Fibroblast of villous mesenchyme (primary cell): ENCODE results near the gene NCKAP5. TPM values are rescaled to one million over a fixed set of nuclear protein-coding genes. Genes with fewer than 3 reads are reported as not detected.
A peak's percentile ranks its signal among the peaks of the same experiment; 100 is the strongest.

ENCODE experiments used
- DNase-seq: peaks from one replicate; pipeline ENCODE4 v3.0.0-alpha.2; 2010; ENCODE audit warnings: low read depth
- H3K4me3 ChIP-seq: 2 replicates; pipeline ENCODE4 v1.5.1; 2011; ENCODE audit warnings: low read depth, mild to moderate bottlenecking, low read length
- total RNA-seq: library from RNA; depleted of rRNA; stranded (reverse); fragments of >200 nt; gene quantifications from 2 replicates; pipeline ENCODE4 v1.2.3, GENCODE V29; 2012
- TF ChIP-seq, protein P1 (sequence below): IDR thresholded peaks from 2 replicates; pipeline ENCODE4 v1.5.1; 2012; ENCODE audit warnings: low read depth, mild to moderate bottlenecking, low read length; ENCODE audit not compliant: insufficient read depth

Gene NCKAP5
- total RNA-seq, 1 donor = 47.9 TPM

DNA sequence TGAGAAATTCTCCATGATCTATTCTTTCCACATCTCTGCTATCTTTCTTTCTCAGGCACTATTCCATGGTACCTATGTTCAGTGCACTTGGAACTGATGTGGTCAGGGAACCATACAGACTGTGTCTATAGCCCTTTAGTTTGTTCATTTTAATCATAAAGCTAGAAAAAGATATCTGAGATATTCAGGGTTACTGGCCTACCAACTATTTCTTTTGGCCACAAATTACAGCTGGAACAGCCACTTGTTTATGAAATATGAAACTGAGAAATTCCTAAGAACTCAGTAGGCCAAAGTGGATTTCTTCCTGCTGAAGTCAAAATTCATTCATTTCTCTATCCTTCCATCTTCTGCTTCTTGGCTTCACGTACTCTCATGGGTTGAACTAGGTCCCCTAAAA, 875.4 kb downstream of the NCKAP5 start:
- TF ChIP-seq, protein P1, sequence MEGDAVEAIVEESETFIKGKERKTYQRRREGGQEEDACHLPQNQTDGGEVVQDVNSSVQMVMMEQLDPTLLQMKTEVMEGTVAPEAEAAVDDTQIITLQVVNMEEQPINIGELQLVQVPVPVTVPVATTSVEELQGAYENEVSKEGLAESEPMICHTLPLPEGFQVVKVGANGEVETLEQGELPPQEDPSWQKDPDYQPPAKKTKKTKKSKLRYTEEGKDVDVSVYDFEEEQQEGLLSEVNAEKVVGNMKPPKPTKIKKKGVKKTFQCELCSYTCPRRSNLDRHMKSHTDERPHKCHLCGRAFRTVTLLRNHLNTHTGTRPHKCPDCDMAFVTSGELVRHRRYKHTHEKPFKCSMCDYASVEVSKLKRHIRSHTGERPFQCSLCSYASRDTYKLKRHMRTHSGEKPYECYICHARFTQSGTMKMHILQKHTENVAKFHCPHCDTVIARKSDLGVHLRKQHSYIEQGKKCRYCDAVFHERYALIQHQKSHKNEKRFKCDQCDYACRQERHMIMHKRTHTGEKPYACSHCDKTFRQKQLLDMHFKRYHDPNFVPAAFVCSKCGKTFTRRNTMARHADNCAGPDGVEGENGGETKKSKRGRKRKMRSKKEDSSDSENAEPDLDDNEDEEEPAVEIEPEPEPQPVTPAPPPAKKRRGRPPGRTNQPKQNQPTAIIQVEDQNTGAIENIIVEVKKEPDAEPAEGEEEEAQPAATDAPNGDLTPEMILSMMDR = no peak
- DNase-seq = peak; percentile 25
- H3K4me3 ChIP-seq = no peak overlapping the region

DNA sequence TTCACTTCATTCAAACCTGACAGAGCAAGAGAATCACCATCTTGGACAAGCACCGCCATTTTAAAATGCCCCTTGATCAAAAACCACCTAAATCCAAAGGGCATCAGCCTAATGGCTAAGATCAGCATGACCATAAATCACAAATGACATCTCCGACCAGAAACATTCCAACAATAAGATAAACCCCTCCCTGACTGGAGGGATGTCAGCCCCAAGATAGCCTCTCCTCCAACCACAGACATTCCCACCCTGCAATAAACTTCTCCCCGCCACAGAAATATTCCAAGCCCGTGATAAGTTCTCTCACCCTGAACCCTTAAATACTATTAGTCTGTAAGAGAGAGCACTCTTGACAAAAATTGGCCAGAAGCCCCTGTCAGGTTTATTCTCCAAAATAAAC, 876.7 kb downstream of the NCKAP5 start:
- no peak overlapping the region for H3K4me3 ChIP-seq
- TF ChIP-seq, protein P1 = no peak
- no peak for DNase-seq

DNA sequence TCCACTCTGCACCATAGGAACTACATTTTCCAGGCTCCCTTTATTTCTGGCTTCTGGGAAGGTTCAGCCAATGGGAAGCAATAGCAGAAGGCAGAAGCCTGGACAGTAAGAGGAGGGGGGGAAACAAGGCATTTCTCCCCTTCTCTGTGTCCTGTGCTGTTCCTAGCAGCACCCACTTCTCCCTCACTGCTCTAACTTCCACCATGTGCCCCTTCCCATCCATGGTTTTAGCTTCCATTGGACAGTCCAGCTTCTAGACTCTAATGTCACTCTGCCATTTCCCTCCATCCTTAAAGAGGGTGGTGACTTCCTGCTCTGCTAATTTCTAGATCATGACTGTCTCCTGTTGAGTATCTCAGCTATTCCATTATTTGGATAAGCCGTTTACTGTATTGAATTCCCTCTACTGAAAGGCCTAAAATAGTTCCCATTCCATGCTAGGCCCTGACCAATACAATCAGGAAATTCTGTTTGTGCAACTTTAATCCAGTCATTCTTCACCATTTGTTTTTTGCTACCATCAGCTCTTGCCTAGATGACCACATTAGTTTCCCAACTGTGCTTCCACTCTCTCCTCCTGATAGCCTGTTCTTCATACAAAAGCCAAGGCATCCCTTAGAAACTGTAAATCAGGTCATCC, 877.5 kb downstream of the NCKAP5 start:
- TF ChIP-seq, protein P1 = no peak
- no peak overlapping the region for H3K4me3 ChIP-seq
- no peak for DNase-seq

DNA sequence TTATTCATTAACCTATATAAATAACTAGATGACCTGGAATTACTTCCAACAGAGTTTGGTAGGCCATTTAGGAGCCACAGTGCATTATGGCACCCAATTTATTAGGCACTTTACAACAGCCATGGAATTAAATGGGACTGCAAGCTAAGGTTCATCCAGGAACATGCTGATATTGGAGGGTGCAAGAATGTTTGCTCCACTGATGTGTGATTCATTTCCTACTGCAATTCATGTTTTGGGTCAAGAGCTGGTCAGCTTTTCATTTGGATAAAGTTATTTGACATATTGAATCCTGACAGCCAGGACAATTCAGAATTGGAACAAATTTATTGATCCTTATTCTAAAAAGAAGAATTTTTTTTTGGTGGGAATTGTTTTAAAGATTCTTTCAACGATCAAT, 886.5 kb downstream of the NCKAP5 start:
- TF ChIP-seq, protein P1 = no peak
- DNase-seq = no peak
- no peak overlapping the region for H3K4me3 ChIP-seq

DNA sequence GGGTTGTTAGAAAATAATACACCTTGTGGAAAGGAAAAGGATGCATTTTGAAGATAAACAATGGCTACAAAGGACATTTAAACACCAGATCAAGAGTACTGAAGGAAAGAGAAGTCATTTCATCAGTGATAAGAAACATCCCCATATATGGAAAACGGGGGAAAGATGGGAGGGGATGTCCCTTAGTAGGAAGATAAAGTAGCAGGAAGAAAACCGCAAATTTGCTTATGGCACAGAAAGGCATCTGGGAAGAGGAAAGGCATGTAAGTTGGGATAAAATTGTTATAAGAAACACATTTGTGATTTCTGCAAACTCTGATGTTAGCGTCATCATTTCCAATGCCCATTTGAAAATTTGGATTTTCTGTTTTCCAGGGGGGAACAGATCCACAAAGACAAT, 887.7 kb downstream of the NCKAP5 start:
- DNase-seq = no peak
- TF ChIP-seq, protein P1 = no peak
- H3K4me3 ChIP-seq = no peak overlapping the region

DNA sequence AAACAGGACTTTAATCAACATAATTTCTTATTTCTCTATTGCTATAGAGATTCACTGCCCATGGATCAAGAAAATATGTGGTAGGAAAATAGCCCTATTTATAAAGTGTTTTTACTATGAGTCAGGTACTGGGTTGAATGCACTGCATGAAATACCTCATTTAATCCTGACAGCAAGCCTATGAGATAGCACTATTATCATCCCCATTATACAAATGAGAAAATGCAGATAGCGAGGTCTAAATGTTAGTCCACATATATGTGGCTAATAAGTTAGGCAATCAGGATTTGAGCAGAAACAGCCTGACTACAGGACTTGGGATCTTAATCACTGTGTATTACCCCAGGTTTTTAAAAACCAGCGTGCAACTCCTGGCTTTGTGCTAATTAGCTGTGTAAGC, 889.8 kb downstream of the NCKAP5 start:
- no peak for DNase-seq
- TF ChIP-seq, protein P1 = no peak
- H3K4me3 ChIP-seq = no peak overlapping the region

DNA sequence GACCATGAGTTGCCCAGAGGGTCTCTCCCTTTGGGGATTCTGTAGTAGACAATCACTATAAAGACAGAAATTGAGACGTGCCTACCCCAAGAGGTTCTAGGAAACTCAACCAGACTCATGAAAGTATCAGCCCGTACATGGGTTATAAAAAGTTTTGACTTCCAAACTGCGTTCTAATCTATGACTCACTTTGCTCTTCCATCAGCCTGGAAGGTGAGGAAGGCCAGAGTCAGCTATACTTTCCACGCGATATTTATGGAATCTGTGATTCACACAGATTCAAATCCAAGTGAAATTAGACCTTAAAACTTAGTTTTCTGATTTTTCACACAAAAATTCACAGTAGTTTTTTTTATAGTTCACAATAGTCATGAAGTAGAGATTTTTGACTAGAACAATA, 890.6 kb downstream of the NCKAP5 start:
- H3K4me3 ChIP-seq = no peak overlapping the region
- TF ChIP-seq, protein P1 = no peak
- DNase-seq = no peak
